HUES6 (cell line): ENCODE measurements around the gene EIF4G3.
"Not testable (repeated sequence)": the region's sequence is repeated elsewhere in the genome, so short reads cannot be mapped to it uniquely, and the experiment has no call there.

ENCODE experiments used
- H3K27ac ChIP-seq: 2 replicates; pipeline ENCODE4 v1.7.0; 2013; ENCODE audit warnings: low read depth, mild to moderate bottlenecking, low read length, inconsistent platforms
- H3K27me3 ChIP-seq: 2 replicates; pipeline ENCODE4 v1.6.1; 2013; ENCODE audit warnings: low read length; ENCODE audit not compliant: control insufficient read depth, insufficient read depth
- H3K36me3 ChIP-seq: 2 replicates; pipeline ENCODE4 v1.6.1; 2013; ENCODE audit warnings: low read length; ENCODE audit not compliant: control insufficient read depth, insufficient read depth
- H3K4me1 ChIP-seq: 2 replicates; pipeline ENCODE4 v1.6.1; 2013; ENCODE audit warnings: low read length; ENCODE audit not compliant: control insufficient read depth, insufficient read depth
- H3K4me3 ChIP-seq: 2 replicates; pipeline ENCODE4 v1.5.1; 2013; ENCODE audit warnings: low read depth, low read length
- H3K9ac ChIP-seq: one replicate; pipeline ENCODE4 v1.6.1; 2013; ENCODE audit warnings: mild to moderate bottlenecking, low read length
- H3K9me3 ChIP-seq: 2 replicates; pipeline ENCODE4 v1.6.1; 2013; ENCODE audit warnings: low read depth, low read length; ENCODE audit not compliant: control insufficient read depth, insufficient read depth

The EIF4G3 gene

DNA sequence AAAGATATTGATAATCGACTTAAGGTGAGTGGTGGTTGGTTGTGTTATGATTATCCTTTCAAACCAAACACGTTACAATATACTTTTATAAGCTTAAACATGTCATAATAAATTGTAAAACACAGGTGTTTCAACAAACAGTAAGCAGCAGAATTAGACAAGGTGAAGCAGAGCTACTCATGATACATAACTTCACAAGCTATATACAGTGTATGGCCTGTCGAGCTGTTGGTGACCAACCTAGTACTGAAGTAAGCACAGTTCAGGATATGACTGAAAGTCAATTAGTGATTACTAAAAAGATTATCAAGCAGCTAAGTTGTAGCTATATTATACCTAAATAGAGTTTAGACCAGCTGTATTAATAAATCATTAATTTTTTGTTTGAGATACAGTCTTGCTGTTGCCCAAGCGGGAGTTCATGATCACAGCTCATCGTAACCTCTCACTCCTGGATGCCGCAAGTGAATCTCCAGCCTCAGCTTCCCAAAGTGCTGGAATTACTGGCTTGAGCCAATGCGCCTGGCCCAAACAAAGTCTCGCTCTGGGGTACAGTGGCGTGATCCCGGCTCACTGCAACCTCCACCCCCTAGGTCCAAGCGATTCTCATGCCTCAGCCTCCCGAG, 148.1 kb downstream of the EIF4G3 start:
- no peaks in the 10 kb centered on the region for H3K4me1 ChIP-seq
- no peak overlapping the region for H3K4me3 ChIP-seq
- peaks cover 13% of the 10 kb centered on the region; the same call in 1 of the 2 replicates for H3K9me3 ChIP-seq
- H3K27ac ChIP-seq = no peak overlapping the region
- no peaks in the 10 kb centered on the region for H3K27me3 ChIP-seq
- no peaks in the 10 kb centered on the region; the same call in 1 of the 2 replicates for H3K36me3 ChIP-seq
- H3K9ac ChIP-seq = no peak overlapping the region

DNA sequence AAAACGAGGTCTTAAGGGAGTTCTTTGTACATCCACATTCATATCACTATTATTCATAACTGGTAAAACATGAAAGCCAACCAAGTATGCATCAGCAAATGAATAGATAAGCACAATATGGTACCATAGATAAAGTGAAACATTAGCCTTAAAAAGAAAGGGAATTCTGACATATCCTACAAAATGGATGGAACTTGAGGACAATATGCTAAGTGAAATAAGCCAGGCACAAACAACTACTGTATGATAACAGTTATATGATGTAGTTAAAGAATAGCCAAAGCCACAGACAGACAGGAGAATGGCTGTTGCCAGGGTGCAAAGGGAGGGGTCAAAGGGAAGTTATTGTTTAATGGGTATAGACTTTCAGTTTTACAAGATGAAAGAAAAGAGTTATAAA, 148.9 kb downstream of the EIF4G3 start:
- no peaks in the 10 kb centered on the region for H3K4me1 ChIP-seq

DNA sequence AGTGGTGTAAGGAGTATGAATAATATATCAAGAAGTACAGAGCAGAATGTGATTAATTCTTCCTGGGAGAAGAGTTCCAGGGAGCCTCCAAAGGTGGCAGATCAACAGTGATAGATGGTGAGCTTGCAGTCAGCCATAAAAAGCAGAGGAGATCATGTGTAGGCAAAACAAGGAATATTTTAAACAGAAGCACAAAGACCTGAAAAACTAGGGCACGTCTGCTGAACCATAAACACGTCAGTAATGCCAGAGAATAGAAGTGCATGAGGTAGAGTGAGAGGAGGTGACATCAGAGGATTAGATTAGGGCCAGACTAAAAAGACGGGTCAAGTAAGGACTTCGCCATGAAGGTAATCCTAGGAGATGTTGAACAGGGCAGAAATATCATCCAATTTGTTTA, 151.8 kb downstream of the EIF4G3 start:
- H3K9me3 ChIP-seq = peaks cover 13% of the 10 kb centered on the region; the same call in 1 of the 2 replicates
- H3K4me1 ChIP-seq = no peaks in the 10 kb centered on the region
- no peaks in the 10 kb centered on the region; the same call in 1 of the 2 replicates for H3K36me3 ChIP-seq
- no peak overlapping the region for H3K27ac ChIP-seq
- no peak overlapping the region for H3K4me3 ChIP-seq
- no peak overlapping the region for H3K9ac ChIP-seq
- H3K27me3 ChIP-seq = no peaks in the 10 kb centered on the region

More for the DNA sequence above, 148.9 kb downstream of the EIF4G3 start:
- Histone ChIP-seq H3K9ac (no peak overlapping the region), H3K4me3 (no peak overlapping the region), H3K27ac (no peak overlapping the region), H3K36me3 (no peaks in the 10 kb centered on the region; the same call in 1 of the 2 replicates), H3K9me3 (peaks cover 13% of the 10 kb centered on the region; the same call in 1 of the 2 replicates), H3K27me3 (no peaks in the 10 kb centered on the region)

DNA sequence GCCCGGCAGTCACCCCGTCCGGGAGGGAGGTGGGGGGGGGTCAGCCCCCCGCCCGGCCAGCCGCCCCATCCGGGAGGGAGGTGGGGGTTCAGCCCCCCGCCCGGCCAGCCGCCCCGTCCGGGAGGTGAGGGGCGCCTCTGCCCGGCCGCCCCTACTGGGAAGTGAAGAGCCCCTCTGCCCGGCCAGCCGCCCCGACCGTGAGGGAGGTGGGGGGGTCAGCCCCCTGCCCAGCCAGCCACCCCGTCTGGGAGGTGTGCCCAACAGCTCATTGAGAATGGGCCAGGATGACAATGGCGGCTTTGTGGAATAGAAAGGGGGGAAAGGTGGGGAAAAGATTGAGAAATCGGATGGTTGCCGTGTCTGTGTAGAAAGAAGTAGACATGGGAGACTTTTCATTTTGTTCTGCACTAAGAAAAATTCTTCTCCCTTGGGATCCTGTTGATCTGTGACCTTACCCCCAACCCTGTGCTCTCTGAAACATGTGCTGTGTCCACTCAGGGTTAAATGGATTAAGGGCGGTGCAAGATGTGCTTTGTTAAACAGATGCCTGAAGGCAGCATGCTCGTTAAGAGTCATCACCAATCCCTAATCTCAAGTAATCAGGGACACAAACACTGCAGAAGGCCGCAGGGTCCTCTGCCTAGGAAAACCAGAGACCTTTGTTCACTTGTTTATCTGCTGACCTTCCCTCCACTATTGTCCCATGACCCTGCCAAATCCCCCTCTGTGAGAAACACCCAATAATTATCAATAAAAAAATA, 152.4 kb downstream of the EIF4G3 start:
- not testable (repeated sequence) for H3K4me1 ChIP-seq, H3K9ac ChIP-seq, H3K36me3 ChIP-seq, H3K4me3 ChIP-seq, H3K27ac ChIP-seq, H3K27me3 ChIP-seq
- peaks cover 13% of the 10 kb centered on the region; the same call in 1 of the 2 replicates for H3K9me3 ChIP-seq

GRCh38 chr1:21022279-21023040, 154.2 kb downstream of the EIF4G3 start:
- no peaks in the 10 kb centered on the region for H3K27me3 ChIP-seq
- H3K4me1 ChIP-seq = no peaks in the 10 kb centered on the region
- no peak overlapping the region for H3K4me3 ChIP-seq
- H3K9ac ChIP-seq = no peak overlapping the region
- H3K36me3 ChIP-seq = no peaks in the 10 kb centered on the region; the same call in 1 of the 2 replicates
- H3K27ac ChIP-seq = no peak overlapping the region
- H3K9me3 ChIP-seq = peaks cover 13% of the 10 kb centered on the region; the same call in 1 of the 2 replicates

DNA sequence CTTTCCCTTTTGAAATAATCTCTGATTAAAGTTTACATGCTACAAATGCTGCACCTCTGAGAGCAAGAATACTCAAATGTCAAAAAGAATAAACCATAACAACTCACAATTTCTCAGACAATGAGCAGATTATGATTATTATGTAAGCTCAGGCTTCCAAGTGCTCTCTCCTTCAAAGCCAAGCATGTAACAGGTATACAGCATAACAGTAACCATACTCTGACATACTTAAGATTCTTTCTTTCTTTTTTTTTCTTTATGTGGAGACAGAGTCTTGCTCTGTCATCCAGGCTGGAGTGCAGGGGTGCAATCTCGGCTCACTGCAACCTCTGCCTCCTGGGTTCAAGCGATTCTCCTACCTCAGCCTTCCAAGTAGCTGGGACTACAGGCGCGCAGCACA, 155.4 kb downstream of the EIF4G3 start:
- H3K4me1 ChIP-seq = no peaks in the 10 kb centered on the region
- H3K9me3 ChIP-seq = peaks cover 13% of the 10 kb centered on the region; the same call in 1 of the 2 replicates
- H3K27me3 ChIP-seq = no peaks in the 10 kb centered on the region
- no peak overlapping the region for H3K27ac ChIP-seq
- no peak overlapping the region for H3K4me3 ChIP-seq
- no peaks in the 10 kb centered on the region; the same call in 1 of the 2 replicates for H3K36me3 ChIP-seq
- H3K9ac ChIP-seq = no peak overlapping the region

DNA sequence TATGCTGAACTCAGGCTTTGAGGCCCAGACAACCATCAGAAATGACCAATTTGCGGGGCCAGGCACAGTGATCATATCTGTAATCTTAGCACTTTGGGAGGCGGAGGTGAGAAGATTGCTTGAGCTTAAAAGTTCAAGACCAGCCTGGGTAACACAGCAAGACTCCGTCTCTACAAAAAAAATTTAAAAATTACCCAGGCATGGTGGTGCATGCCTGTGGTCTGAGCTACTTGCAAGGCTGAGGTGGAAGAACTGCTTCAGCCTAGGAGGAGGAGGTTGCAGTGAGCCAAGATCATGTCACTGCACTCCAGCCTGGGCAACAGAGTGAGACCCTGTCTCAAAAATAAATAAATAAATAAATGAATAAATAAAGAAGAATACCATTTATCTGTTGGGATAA, 156.5 kb downstream of the EIF4G3 start:
- H3K4me1 ChIP-seq = no peaks in the 10 kb centered on the region

GRCh38 chr1:21018673-21019072, 158.0 kb downstream of the EIF4G3 start:
- Histone ChIP-seq H3K36me3 (peaks cover 3% of the 10 kb centered on the region; the same call in 1 of the 2 replicates), H3K27me3 (no peaks in the 10 kb centered on the region), H3K9me3 (no peaks in the 10 kb centered on the region), H3K9ac (no peak overlapping the region), H3K27ac (no peak overlapping the region), H3K4me1 (no peaks in the 10 kb centered on the region), H3K4me3 (no peak overlapping the region)

More for the DNA sequence above, 156.5 kb downstream of the EIF4G3 start:
- Histone ChIP-seq H3K36me3 (no peaks in the 10 kb centered on the region; the same call in 1 of the 2 replicates), H3K27me3 (no peaks in the 10 kb centered on the region), H3K9ac (no peak overlapping the region), H3K9me3 (peaks cover 4% of the 10 kb centered on the region; the same call in 1 of the 2 replicates), H3K4me3 (no peak overlapping the region), H3K27ac (no peak overlapping the region)

- H3K36me3 ChIP-seq = peaks cover 3% of the 10 kb centered on the region; the same call in 1 of the 2 replicates
- H3K9ac ChIP-seq = no peak overlapping the region
- no peak overlapping the region for H3K27ac ChIP-seq
- no peaks in the 10 kb centered on the region for H3K27me3 ChIP-seq
- H3K9me3 ChIP-seq = no peaks in the 10 kb centered on the region
- peaks cover 2% of the 10 kb centered on the region; the same call in 1 of the 2 replicates for H3K4me1 ChIP-seq
- no peak overlapping the region for H3K4me3 ChIP-seq
Measured at GRCh38 chr1:21013510-21013909, 163.2 kb downstream of the EIF4G3 start.

- H3K4me3 ChIP-seq = no peak overlapping the region
- no peaks in the 10 kb centered on the region for H3K27me3 ChIP-seq
- H3K36me3 ChIP-seq = peaks cover 3% of the 10 kb centered on the region; the same call in 1 of the 2 replicates
- no peak overlapping the region for H3K27ac ChIP-seq
- peaks cover 2% of the 10 kb centered on the region; the same call in 1 of the 2 replicates for H3K4me1 ChIP-seq
- no peak overlapping the region for H3K9ac ChIP-seq
- no peaks in the 10 kb centered on the region for H3K9me3 ChIP-seq
Measured at GRCh38 chr1:21012937-21013336, 163.8 kb downstream of the EIF4G3 start.
